HepG2 (cell line): ENCODE data around the gene SLC35F6. TPM values are rescaled to one million over a fixed set of nuclear protein-coding genes. Genes with fewer than 3 reads are reported as not detected.

Source experiments
- CREM ChIP-seq, 2 experiments: sonication (generic) in 1 of 2; formaldehyde crosslinking in 1 of 2; IDR thresholded peaks; 2 replicates each; pipeline versions ENCODE4 v1.4.0 to v1.6.1; 2016 to 2020; ENCODE audit warnings: antibody characterized with exemption in 1 of 2, mild to moderate bottlenecking in 1 of 2, missing genetic modification reagents in 1 of 2
- ELF4 ChIP-seq: sonication (generic); formaldehyde crosslinking; IDR thresholded peaks from 2 replicates; pipeline ENCODE4 v1.5.0; 2020; ENCODE audit warnings: missing genetic modification reagents, mild to moderate bottlenecking, moderate library complexity, borderline replicate concordance
- HOXA7 ChIP-seq: sonication (generic); formaldehyde crosslinking; IDR thresholded peaks from 2 replicates; pipeline ENCODE4 v1.8.1; 2022; ENCODE audit warnings: mild to moderate bottlenecking, missing genetic modification reagents, moderate library complexity
- MBNL3 ChIP-seq: fragments of 250-450 bp; sonication (Bioruptor Pico); conservative IDR thresholded peaks from 2 replicates; pipeline ENCODE4 v1.8.0; 2022; ENCODE audit warnings: mild to moderate bottlenecking, inconsistent platforms
- SALL1 ChIP-seq: sonication (generic); formaldehyde crosslinking; IDR thresholded peaks from 2 replicates; pipeline ENCODE4 v1.8.0; 2022; ENCODE audit warnings: mild to moderate bottlenecking, missing genetic modification reagents
- TOPORS ChIP-seq: sonication (generic); formaldehyde crosslinking; IDR thresholded peaks from 2 replicates; pipeline ENCODE4 v1.8.0; 2023; ENCODE audit warnings: mild to moderate bottlenecking, missing genetic modification reagents
- ZNF20 ChIP-seq: sonication (generic); formaldehyde crosslinking; IDR thresholded peaks from 2 replicates; pipeline ENCODE4 v1.4.0; 2020; ENCODE audit warnings: mild to moderate bottlenecking, moderate library complexity, missing genetic modification reagents
- ZNF24 ChIP-seq: fragments of 450-650 bp; IDR thresholded peaks from 2 replicates; pipeline ENCODE4 v1.6.1; 2017; ENCODE audit warnings: antibody characterized with exemption, mild to moderate bottlenecking
- ZNF337 ChIP-seq: sonication (generic); formaldehyde crosslinking; IDR thresholded peaks from 2 replicates; pipeline ENCODE4 v1.5.1; 2020; ENCODE audit warnings: missing genetic modification reagents, low read depth, mild to moderate bottlenecking, borderline replicate concordance
- ZNF547 ChIP-seq: sonication (generic); formaldehyde crosslinking; IDR thresholded peaks from 2 replicates; pipeline ENCODE4 v1.5.1; 2020; ENCODE audit warnings: mild to moderate bottlenecking, missing genetic modification reagents
- polyA plus RNA-seq, 8 experiments: library from polyadenylated mRNA; depleted of rRNA in 3 of 8; stranded (reverse) in 7 of 8; unstranded in 1 of 8; fragments of >200 nt; fragmentation: Illumina TruSeq in 4 of 8; extraction: Trizol in 4 of 8; gene quantifications; 2 replicates each; pipeline versions ENCODE4 v1.2.1 to v1.2.3, GENCODE V29; 2011 to 2016; ENCODE audit warnings: low read depth in 4 of 8, missing spikeins in 1 of 8, mixed read lengths in 1 of 8; ENCODE audit not compliant: insufficient read depth in 1 of 8
- total RNA-seq, 5 experiments: library from RNA; depleted of rRNA; stranded (reverse); fragments of >200 nt; fragmentation: Illumina TruSeq; extraction: Trizol; gene quantifications; 2 replicates each; pipeline ENCODE4 v1.2.3, GENCODE V29; 2016; ENCODE audit warnings: low read depth in 1 of 5
- TF ChIP-seq, protein P1 (sequence below), 2 experiments: IDR thresholded peaks; 2 replicates each; pipeline ENCODE4 v1.6.1; 2011 to 2012; ENCODE audit warnings: low read length in 2 of 2, borderline replicate concordance in 1 of 2, low read depth in 1 of 2, mild to moderate bottlenecking in 1 of 2, moderate library complexity in 1 of 2
- TF ChIP-seq, protein P2 (sequence below): sonication (generic); formaldehyde crosslinking; IDR thresholded peaks from 2 replicates; pipeline ENCODE4 v1.5.1; 2020; ENCODE audit warnings: mild to moderate bottlenecking, missing genetic modification reagents
- TF ChIP-seq, protein P3 (sequence below): sonication (generic); formaldehyde crosslinking; IDR thresholded peaks from 2 replicates; pipeline ENCODE4 v1.4.0; 2020; ENCODE audit warnings: missing genetic modification reagents
- TF ChIP-seq, protein P4 (sequence below): sonication (generic); formaldehyde crosslinking; IDR thresholded peaks from 2 replicates; pipeline ENCODE4 v1.8.1; 2023; ENCODE audit warnings: missing genetic modification reagents, inconsistent platforms, borderline replicate concordance
- TF ChIP-seq, protein P5 (sequence below): sonication (generic); formaldehyde crosslinking; IDR thresholded peaks from 2 replicates; pipeline ENCODE4 v1.9.0; 2021; ENCODE audit warnings: missing genetic modification reagents, borderline replicate concordance

SLC35F6 gene
- total and polyA plus RNA-seq, 2 of the 13 experiments (the other 11 are each of a cell fraction or from before 2014, with no cell fraction given), result 15.2 to 21.2 TPM

DNA sequence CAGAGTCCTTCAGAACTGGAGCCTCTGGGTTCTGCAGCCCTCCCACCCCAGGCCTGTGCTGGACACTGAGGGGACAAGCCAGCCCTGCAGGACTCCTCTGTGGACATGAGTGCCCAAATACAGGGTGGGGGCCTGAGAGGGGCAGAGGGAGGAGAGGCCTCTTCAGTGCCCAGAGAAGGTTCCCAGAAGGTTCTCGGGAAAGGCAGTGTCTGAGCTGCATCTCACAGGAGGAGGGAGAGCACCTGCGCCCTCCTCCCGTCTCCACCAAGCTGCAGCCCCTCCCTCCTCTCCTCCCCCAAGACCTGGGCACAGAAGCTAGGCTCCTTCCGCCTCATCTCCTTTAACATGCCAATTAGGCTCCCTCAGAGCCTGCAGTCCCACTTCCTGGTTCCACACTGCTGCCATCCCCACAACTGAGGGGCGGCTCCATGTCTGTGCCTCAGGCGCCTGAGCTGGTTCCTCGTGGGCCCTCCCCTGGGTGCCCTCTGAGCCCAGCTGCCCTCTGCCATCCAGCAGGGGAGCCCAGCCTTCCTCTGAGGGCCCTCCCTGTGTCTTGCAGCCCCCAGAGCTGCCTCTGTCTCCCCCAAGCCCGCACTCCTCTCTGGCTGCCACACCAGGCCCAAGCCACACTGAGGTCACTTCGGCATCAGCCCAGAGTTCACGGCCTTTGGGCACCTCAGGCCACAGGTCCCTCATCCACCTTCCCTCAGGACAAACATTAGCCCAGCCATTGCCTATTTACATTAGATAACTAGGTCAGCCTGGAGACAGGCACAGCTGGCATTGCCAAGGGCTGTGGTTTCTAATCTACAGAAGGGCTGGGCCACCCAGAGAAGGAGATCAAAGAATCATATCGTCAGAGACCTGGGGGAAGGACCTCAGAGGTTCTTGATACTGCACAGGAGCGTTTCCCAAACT lies 42.7 kb upstream of the SLC35F6 start (continued):
- TF ChIP-seq, protein P1, sequence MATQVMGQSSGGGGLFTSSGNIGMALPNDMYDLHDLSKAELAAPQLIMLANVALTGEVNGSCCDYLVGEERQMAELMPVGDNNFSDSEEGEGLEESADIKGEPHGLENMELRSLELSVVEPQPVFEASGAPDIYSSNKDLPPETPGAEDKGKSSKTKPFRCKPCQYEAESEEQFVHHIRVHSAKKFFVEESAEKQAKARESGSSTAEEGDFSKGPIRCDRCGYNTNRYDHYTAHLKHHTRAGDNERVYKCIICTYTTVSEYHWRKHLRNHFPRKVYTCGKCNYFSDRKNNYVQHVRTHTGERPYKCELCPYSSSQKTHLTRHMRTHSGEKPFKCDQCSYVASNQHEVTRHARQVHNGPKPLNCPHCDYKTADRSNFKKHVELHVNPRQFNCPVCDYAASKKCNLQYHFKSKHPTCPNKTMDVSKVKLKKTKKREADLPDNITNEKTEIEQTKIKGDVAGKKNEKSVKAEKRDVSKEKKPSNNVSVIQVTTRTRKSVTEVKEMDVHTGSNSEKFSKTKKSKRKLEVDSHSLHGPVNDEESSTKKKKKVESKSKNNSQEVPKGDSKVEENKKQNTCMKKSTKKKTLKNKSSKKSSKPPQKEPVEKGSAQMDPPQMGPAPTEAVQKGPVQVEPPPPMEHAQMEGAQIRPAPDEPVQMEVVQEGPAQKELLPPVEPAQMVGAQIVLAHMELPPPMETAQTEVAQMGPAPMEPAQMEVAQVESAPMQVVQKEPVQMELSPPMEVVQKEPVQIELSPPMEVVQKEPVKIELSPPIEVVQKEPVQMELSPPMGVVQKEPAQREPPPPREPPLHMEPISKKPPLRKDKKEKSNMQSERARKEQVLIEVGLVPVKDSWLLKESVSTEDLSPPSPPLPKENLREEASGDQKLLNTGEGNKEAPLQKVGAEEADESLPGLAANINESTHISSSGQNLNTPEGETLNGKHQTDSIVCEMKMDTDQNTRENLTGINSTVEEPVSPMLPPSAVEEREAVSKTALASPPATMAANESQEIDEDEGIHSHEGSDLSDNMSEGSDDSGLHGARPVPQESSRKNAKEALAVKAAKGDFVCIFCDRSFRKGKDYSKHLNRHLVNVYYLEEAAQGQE (IDR thresholded peaks at IDR 0.05; ENCODE audit: borderline replicate concordance in 1 of 2, low read depth in 1 of 2, low read length in 2 of 2), result peak in 1 of 2 experiments; percentile 77; a peak in 1 of 4 replicates
- TF ChIP-seq SALL1 (CRISPR knock-in tag), result peak; percentile 64; the same call in 1 of the 2 replicates
- no peak; the same call in 1 of the 2 replicates for TF ChIP-seq CREM (IDR thresholded peaks at IDR 0.05)
- TF ChIP-seq CREM (CRISPR knock-in tag; IDR thresholded peaks at IDR 0.05), result no peak
- no peak for TF ChIP-seq ZNF20 (CRISPR knock-in tag)
- no peak for TF ChIP-seq MBNL3 (CRISPR knock-in tag)
- TF ChIP-seq ZNF24, result no peak
- TF ChIP-seq, protein P2, sequence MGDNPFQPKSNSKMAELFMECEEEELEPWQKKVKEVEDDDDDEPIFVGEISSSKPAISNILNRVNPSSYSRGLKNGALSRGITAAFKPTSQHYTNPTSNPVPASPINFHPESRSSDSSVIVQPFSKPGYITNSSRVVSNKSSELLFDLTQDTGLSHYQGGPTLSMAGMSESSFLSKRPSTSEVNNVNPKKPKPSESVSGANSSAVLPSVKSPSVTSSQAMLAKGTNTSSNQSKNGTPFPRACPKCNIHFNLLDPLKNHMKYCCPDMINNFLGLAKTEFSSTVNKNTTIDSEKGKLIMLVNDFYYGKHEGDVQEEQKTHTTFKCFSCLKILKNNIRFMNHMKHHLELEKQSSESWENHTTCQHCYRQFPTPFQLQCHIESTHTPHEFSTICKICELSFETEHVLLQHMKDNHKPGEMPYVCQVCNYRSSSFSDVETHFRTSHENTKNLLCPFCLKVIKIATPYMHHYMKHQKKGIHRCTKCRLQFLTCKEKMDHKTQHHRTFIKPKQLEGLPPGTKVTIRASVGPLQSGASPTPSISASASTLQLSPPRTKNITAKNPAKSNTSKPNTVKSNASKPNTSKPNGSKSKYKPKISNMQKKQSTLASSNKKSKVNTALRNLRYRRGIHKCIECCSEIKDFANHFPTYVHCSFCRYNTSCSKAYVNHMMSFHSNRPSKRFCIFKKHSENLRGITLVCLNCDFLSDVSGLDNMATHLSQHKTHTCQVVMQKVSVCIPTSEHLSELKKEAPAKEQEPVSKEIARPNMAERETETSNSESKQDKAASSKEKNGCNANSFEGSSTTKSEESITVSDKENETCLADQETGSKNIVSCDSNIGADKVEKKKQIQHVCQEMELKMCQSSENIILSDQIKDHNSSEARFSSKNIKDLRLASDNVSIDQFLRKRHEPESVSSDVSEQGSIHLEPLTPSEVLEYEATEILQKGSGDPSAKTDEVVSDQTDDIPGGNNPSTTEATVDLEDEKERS (CRISPR knock-in tag), result no peak
- TF ChIP-seq, protein P3, sequence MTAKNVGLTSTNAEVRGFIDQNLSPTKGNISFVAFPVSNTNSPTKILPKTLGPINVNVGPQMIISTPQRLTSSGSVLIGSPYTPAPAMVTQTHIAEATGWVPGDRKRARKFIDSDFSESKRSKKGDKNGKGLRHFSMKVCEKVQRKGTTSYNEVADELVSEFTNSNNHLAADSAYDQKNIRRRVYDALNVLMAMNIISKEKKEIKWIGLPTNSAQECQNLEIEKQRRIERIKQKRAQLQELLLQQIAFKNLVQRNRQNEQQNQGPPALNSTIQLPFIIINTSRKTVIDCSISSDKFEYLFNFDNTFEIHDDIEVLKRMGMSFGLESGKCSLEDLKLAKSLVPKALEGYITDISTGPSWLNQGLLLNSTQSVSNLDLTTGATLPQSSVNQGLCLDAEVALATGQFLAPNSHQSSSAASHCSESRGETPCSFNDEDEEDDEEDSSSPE (CRISPR knock-in tag), result no peak
- TF ChIP-seq, protein P4, sequence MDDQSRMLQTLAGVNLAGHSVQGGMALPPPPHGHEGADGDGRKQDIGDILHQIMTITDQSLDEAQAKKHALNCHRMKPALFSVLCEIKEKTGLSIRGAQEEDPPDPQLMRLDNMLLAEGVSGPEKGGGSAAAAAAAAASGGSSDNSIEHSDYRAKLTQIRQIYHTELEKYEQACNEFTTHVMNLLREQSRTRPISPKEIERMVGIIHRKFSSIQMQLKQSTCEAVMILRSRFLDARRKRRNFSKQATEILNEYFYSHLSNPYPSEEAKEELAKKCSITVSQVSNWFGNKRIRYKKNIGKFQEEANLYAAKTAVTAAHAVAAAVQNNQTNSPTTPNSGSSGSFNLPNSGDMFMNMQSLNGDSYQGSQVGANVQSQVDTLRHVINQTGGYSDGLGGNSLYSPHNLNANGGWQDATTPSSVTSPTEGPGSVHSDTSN (CRISPR knock-in tag), result no peak
- TF ChIP-seq TOPORS (CRISPR knock-in tag), result no peak
- TF ChIP-seq ZNF337 (CRISPR knock-in tag), result no peak
- no peak for TF ChIP-seq ELF4 (CRISPR knock-in tag)
- TF ChIP-seq, protein P5, sequence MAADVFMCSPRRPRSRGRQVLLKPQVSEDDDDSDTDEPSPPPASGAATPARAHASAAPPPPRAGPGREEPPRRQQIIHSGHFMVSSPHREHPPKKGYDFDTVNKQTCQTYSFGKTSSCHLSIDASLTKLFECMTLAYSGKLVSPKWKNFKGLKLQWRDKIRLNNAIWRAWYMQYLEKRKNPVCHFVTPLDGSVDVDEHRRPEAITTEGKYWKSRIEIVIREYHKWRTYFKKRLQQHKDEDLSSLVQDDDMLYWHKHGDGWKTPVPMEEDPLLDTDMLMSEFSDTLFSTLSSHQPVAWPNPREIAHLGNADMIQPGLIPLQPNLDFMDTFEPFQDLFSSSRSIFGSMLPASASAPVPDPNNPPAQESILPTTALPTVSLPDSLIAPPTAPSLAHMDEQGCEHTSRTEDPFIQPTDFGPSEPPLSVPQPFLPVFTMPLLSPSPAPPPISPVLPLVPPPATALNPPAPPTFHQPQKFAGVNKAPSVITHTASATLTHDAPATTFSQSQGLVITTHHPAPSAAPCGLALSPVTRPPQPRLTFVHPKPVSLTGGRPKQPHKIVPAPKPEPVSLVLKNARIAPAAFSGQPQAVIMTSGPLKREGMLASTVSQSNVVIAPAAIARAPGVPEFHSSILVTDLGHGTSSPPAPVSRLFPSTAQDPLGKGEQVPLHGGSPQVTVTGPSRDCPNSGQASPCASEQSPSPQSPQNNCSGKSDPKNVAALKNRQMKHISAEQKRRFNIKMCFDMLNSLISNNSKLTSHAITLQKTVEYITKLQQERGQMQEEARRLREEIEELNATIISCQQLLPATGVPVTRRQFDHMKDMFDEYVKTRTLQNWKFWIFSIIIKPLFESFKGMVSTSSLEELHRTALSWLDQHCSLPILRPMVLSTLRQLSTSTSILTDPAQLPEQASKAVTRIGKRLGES (CRISPR knock-in tag), result no peak
- no peak for TF ChIP-seq HOXA7
- TF ChIP-seq ZNF547 (CRISPR knock-in tag), result no peak
